Hypothalamus (tissue), 51 donors: ENCODE measurements around the gene LAG3.
A peak's percentile ranks its signal among the peaks of the same experiment; 100 is the strongest.
"Not testable (repeated sequence)": the region's sequence is repeated elsewhere in the genome, so short reads cannot be mapped to it uniquely, and the experiment has no call there.

Experiments
- DNase-seq, 51 donors: peaks; one replicate each; lab custom pipeline; 2025; lab: John Stamatoyannopoulos, UW

The LAG3 gene

DNA sequence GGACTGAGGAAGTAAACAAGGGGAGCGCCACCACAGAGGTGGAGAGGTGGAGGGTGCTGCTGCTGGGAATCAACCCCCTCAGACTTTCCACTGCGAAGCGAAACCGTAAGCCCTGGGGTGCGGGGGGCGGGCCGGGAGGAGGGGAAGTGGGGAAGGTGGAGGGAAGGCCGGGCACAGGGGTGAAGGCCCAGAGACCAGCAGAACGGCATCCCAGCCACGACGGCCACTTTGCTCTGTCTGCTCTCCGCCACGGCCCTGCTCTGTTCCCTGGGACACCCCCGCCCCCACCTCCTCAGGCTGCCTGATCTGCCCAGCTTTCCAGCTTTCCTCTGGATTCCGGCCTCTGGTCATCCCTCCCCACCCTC is at the start of gene LAG3:
LAG3 (plus strand) TSS at position 190 of the 365 bp plus-strand sequence. CDS start 333 bp downstream, outside the sequence.
- peak in 1 of 51 donors; percentile 100 for DNase-seq

DNA sequence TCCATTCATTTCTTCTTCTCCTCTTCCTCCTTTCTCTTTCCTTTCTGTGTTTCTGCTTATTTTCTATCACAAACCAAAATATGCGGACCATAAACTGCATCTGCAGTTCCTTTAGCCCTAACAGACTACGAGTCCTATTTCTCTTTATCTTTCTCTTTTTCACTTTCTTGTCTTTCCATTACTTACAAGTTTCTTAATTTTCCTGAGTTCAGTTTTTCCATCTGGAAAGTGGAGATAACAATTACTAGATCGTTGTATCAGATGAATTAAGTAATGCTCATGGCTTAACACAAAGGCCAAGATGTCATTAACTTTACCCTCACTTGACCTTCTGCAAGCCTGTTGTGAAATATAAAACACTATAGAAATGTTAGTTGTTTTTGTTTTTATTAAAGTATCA is 49.5 kb upstream of the LAG3 start:
- no peak for DNase-seq

DNA sequence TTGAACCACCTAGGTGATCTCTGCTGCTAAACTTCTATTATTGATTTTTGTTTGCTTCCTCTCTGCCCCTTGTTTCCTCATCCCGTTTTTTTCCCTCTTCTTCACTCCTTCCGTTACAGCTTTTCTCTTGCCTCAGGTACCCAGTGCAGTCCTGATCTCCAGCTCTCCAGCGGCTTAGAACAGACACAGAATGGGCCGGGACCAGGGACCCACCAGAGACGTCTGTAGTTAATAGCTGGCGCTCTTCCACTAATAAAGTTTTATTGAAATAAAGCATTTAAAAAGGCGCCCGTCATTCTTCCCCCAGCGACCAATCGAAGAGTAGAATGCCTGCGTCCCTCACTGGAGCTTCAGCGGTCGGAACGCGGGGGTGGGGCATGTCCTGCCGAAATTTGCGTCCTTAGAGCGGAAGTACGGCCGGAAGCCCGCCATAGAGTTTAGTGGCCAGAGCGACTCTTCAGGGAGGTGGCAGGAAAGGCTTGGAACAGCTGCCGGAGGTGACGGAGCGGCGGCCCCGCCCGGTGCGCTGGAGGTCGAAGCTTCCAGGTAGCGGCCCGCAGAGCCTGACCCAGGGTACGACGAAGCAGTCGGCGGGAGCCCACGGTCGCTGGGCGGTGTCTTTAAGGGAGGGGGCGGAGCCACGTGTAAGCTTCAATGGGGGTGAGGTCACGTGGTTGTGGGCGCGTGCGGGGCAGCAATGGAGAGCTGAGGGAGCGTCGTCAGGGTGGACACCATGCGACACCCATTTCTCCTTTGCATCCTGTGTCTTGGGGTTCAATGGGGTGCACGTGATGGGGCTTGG is 48.5 kb upstream of the LAG3 start, which contains the start of gene COPS7A:
COPS7A (plus strand) TSS at position 440 of the 802 bp plus-strand sequence. CDS start 611 bp downstream, outside the sequence.
- peak; percentile 60 to 99 (median 97) for DNase-seq

DNA sequence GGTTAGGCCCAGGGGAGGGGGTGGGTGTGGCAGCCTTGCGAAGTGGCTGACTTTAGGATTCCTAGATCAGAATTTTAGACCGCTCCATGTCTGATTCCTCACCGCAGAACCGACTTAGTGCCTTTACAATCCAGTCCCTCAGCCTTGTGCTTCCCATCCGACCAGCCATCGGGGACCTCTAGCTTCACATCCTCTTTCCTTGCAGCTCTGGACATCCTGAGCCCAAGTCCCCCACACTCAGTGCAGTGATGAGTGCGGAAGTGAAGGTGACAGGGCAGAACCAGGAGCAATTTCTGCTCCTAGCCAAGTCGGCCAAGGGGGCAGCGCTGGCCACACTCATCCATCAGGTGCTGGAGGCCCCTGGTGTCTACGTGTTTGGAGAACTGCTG is 47.9 kb upstream of the LAG3 start:
- DNase-seq, result peak in 7 of 51 donors; percentile 5 to 63 (median 39)

DNA sequence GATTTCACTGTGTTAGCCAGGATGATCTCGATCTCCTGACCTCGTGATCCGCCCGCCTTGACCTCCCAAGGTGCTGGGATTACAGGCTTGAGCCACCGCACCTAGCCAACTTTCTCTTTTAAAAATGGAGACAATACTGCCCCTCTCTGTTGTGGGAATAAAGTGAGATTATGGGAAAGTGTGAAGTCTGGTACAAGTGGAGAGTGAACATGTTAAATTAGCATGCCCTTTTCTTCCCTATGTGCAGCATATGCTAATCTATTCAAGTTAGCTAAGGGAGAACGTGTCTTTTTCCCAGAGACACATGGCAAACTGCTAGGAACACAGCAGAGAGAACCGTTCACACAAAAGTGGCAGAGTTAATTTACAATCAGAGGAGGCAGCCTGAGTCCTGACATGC is 47.0 kb upstream of the LAG3 start:
- DNase-seq, result no peak

DNA sequence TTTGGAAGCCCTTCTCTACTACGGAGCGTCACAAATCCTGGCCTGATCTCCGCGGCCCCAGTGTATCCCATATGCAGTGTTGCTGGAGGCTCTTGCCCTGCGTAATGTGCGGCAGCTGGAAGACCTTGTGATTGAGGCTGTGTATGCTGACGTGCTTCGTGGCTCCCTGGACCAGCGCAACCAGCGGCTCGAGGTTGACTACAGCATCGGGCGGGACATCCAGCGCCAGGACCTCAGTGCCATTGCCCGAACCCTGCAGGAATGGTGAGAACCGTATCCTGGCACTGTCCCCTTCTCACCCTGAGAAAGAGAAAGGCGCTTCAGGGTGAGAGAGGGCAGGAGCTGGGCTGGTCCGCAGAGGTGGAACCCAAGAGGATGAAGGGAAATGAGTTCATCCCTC is 43.1 kb upstream of the LAG3 start:
- DNase-seq, result no peak

DNA sequence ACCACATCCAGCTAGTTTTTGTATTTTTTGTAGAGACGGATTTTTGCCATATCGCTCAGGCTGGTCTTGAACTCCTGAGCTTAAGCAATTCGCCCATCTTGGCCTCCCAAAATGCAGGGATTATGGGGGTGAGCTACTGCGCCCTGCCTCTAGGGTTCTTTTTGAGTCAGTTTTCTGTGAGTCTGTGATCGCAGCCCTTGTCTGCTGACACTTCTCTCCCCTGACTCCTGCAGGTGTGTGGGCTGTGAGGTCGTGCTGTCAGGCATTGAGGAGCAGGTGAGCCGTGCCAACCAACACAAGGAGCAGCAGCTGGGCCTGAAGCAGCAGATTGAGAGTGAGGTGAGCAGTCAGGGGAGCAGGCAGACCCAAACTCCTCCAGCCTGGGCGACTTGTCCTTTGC is 42.2 kb upstream of the LAG3 start:
- DNase-seq, result no peak

DNA sequence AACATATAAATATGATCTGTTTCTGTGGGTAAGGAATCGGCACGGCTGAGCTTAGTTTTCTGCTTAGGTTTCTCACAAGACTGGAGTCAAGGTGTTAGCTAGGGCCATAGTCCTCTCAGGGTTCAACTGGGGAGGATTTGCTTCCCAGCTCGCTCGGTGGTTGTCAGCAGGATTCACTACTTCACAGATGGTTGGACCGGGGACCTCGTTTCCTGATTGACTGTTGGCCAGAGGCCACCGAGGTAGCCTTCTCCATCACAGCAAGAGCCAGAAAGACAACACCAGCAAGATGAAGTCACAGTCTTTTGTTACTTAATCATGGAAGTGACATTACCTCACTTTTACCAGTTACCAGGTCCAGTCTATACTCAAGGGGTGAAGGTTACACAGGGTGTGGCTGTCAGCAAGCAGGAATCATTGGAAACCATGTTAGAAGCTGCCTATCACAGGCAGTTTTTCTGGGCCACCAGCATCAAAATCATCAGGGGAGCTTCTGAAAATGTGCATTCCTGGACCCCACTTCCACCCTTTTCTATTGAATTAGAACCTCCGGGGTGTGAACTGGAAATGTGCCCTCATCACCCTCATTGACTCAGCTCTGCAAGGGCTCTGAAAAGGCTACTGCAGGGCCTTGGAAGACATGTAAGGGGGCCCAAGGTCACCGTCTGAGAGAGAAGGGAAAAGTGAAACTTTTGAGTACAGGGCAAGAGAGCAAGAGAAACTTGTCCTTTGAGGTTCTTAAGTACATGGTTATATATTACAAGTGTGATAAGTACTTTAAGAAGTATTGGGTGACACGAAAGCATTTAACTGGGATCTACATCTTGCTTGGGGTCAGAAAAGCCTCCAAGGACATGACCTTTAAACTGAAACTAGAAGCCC is 37.6 kb upstream of the LAG3 start:
- no peak for DNase-seq

DNA sequence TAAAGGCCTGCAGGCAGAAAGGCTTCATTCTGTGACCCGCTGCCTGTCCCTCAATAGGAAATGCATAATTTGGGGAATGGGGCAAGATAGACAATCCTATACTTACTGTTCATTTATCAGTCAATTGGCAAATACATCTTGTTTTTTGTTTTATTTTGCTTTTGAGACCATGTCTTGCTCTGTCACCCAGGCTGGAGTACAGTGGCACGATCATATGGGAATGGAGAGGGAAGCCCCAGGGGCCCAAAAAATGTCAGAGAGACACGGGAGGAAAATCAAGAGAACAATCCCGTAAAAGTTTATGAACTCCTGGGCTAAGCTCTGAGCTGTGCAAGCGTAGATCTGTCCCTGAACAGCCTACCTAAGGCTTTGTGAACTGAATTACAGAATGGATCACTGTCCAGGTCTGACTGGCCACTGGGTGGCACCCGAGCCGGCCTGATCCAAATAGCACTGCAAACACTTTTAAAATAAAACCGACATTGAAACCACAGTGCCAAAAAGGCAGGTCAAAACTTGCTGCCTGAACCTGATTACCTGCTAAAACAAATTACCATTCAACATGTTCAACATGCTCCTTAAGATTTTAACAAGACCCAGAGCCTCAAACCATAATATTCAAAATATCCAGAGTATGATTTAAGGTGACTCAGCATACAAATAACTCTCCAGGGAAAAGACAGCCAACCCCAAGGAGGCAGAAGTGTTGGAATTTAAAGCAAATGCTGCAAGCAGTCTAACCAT is 36.7 kb upstream of the LAG3 start:
- peak in 38 of 51 donors; percentile 1 to 63 (median 32) for DNase-seq

DNA sequence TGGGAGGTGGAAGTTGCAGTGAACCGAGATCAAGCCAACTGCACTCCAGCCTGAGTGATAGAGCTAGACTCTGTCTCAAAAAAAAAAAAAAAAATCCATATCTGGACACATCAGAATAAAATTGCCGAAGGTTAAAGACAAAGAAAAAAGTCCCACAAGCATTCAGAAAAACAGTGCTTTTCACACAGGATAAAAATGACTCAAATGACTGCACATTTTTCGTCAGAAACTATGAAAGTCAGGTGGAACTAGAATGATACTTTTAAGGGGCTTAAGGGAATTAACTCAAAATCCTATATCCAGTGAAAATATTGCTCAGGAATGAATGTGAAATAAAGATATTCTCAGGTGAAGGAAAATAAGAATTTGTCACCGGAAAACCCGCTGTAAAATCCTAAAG is 35.6 kb upstream of the LAG3 start:
- no peak for DNase-seq

DNA sequence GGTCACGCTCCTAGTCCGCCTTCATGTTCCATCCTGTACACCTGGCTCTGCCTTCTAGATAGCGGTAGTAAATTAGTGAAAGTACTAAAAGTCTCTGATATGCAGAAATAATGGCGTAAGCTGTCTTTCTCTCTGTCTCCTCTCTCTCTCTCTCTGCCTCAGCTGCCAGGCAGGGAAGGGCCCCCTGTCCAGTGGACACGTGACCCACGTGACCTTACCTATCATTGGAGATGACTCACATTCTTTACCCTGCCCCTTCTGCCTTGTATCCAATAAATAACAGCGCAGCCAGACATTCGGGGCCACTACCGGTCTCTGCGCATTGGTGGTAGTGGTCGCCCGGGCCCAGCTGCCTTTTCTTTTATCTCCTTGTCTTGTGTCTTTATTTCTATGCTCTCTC is 30.2 kb upstream of the LAG3 start:
- DNase-seq, result not testable (repeated sequence)

DNA sequence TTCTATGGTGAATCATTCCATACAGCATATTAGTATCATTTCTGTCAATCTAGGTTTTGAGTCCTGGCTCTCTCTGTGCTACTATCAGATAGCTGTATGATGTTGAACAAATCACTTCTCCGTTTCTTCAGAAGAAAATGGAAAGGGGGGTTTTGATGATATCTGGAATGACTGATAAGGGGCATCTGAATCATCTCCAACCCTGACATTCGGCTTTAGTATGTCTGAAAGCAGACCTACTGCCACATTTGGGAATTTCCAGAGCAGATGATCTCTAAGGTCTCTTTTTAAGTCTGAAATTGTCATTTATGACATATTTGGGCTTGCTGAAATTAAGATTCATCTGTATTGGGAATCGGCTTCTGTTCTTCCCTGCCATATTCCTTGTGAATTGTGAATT is 29.5 kb upstream of the LAG3 start:
- no peak for DNase-seq

DNA sequence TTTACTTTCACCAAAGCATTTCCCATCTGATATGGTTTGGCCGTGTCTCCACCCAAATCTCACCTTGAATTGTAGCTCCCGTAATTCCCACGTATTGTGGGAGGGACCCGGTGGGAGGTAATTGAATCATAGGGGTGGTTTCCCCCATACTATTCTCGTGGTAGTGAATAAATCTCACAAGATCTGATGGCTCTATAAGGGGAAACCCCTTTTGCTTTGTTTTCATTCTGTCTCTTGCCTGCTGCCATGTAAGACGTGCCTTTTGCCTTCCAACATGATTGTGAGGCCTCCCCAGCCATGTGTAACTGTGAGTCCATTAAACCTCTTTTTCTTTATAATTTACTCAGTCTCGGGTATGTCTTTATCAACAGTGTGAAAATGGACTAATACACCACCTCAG is 29.0 kb upstream of the LAG3 start:
- DNase-seq, result not testable (repeated sequence)

DNA sequence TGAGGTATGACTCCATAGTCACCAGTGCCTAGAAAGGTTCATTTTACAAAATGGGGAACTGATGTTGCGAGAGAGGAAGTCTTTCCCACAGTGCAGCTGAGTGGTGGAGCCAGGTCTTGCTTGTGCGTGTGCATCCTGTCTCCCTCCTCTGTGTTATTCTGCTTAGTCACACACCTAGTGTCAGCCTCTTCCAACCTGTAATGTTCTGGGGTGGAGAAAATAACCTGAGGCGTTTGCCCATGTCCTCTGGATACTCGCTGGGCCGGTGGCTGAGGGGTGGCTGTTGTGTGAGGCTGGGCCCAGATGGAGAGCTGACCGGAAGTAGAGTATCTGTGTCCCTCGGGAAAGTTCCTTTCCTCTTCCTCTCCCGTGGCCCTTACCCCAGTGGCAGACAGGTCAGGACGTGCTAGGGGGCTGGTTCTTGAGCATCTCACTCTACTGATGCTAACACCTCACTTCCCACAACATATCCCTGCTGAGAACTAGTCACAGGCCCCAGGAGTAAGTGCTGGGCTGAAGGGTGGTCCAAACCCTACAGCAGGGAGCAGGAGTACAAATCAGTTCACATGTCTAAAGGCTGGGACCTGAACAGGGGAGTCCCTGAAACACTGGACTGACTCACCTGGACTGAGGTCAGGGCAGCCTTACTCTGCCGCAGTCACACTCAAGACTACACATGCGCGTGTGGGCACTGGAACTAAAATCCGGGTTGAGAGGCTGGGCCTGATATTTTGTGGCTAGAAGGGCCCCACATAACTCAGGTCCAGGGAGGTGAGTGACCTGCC is 26.4 kb upstream of the LAG3 start:
- DNase-seq, result peak in 1 of 51 donors; percentile 4

DNA sequence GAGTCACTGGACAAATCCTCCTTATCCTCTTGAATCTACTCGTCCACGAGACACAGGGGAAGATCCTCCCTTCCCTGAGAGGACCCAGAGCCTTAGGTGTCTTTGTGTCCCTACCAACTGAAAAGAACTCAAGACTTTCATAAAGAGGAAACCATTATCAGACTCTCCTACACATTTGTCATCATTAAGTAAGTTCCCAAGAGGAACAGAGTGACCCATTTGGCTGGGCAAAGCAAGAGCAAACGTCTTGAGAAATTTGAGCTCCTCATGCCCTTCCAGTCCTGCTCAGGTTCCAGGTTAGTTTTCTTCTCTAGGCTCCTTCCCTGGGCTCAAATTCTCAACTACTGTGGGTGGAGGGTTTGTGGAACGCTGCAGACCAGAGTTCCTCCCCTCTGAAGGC is 25.1 kb upstream of the LAG3 start:
- DNase-seq, result no peak

DNA sequence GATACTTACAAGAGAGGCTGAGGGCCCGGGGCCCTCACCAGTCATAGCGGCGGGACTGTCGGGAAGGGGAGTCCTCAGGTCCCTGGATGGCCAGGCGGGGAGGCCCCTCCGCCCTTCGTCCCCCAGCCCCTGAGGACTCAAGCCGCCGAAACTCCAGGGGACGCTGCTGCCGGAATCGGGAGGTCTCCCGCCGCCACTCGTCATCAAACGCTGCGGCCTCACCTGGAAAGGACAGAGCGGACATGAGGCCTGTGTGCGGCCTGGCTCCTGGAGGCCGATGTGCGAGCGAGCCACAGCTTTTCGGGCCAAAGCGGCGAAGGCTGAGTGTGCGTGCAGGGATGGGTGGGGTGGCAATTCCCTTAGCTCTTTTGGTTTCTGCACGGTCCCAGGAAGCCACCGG is 23.6 kb upstream of the LAG3 start:
- DNase-seq, result no peak

DNA sequence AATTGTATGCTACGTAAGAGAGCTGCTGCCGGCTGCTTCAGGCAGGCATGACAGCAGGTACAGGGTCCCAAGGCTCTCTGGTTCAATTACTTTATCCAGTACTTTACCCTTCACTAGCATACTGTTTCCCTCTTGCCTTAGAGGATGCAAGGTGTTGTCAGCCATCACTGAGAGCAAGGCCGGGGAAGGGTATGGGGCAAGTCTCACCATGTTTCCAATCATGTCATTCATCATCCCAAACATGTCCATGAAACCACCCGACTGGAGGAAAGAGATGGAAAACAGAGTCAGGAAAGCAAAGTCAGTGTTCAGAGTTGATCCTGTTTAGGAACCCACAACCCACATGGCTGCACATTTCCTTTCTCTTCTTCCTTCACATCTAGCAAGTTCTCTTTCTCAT is 21.8 kb upstream of the LAG3 start:
- DNase-seq, result no peak

DNA sequence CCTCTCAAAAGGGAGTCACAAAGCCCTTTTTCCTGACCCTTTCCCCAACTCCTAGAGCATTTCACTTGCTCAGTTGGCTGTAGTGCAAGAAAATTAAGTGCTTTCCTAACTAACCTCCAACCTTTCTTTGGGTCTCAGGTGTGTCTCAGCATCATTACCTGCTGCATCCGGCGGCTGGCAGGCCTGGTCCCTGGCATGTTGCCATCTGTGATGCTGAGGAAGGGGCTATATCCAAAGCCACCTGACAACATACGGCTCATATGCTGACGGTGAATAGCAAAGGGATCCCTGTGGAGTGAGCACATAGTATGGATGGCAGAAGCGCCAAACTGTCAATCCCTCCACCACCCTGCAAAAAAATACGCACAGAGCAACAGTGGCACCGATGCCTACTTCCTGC is 20.6 kb upstream of the LAG3 start:
- no peak for DNase-seq

DNA sequence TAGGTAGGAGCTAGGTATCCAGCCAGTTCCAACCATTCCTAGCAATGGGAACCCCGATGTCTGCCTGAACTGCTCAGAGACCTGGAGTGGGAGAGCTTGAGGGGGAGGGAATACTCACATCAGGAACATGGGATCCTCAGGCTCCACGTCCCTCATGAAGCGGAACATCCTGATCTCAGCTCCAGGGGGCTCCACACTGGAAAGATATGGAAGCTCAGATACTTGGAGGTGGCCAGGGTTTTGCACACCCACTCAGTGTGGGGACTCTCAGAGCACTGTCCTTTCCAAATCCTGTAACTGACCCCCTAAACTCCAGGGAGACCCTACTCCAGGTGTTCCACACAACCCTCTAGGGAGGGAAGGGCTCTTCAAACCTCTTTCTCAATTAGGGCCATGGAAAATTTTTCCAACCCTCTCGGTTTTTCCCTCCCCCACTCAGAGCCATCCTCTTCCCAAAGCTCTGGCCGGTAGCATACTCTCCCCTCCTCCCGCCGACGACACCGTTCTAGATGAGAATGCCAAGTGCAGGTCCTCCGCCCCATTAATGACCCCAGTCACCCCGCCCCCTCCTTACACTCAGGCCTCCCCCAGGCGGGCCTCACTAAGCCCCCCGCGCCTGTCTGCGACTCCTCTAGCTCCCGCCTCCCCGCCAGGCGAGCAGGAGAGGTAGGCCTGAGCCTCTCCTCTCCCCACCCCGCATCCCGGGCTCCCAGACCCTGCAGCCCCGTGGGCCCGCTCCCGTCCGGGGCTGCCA is 20.0 kb upstream of the LAG3 start:
- peak in 4 of 51 donors; percentile 36 to 39 (median 38) for DNase-seq
